Spleen (tissue), 11 donors: ENCODE measurements around the gene DAPK2. TPM values are rescaled to one million over a fixed set of nuclear protein-coding genes. Genes with fewer than 3 reads are reported as not detected.

ENCODE experiments used
- DNase-seq: peaks from one replicate; pipeline ENCODE4 v3.0.0-alpha.2; 2020
- H3K27ac ChIP-seq, 8 donors: fragments of 200-600 bp; sonication (generic) in 7 of 8; 1 replicate in 4 of 8; 2 replicates in 4 of 8; pipeline versions ENCODE4 v1.5.0 to v1.8.0; 2016 to 2021; ENCODE audit warnings: inconsistent platforms in 4 of 8, mild to moderate bottlenecking in 4 of 8, moderate library complexity in 1 of 8
- H3K27me3 ChIP-seq, 7 donors: fragments of 200-600 bp; sonication (generic) in 6 of 7; replicated peaks in 1 of 7; 1 replicate in 4 of 7; 2 replicates in 3 of 7; pipeline versions ENCODE4 v1.5.0 to v1.8.0; 2016 to 2021; ENCODE audit warnings: inconsistent platforms in 3 of 7, mild to moderate bottlenecking in 1 of 7
- H3K36me3 ChIP-seq, 6 donors: fragments of 200-600 bp; sonication (generic) in 5 of 6; 1 replicate in 4 of 6; 2 replicates in 2 of 6; pipeline versions ENCODE4 v1.5.0 to v1.8.0; 2016 to 2021; ENCODE audit warnings: inconsistent platforms in 2 of 6
- H3K4me1 ChIP-seq, 6 donors: fragments of 200-600 bp; sonication (generic) in 5 of 6; 1 replicate in 3 of 6; 2 replicates in 3 of 6; pipeline versions ENCODE4 v1.5.0 to v1.8.0; 2016 to 2021; ENCODE audit warnings: inconsistent platforms in 3 of 6
- H3K4me3 ChIP-seq, 8 donors: fragments of 200-600 bp; sonication (generic) in 7 of 8; 1 replicate in 4 of 8; 2 replicates in 4 of 8; pipeline versions ENCODE4 v1.5.0 to v1.8.0; 2016 to 2021; ENCODE audit warnings: inconsistent platforms in 4 of 8, mild to moderate bottlenecking in 4 of 8, moderate library complexity in 2 of 8
- H3K9me3 ChIP-seq, 8 donors: fragments of 200-600 bp; sonication (generic) in 7 of 8; 1 replicate in 4 of 8; 2 replicates in 4 of 8; pipeline versions ENCODE4 v1.5.0 to v1.8.0; 2016 to 2021; ENCODE audit warnings: inconsistent platforms in 4 of 8
- POLR2A ChIP-seq, 3 donors: fragments of 450-650 bp; IDR thresholded peaks; one replicate each; pipeline ENCODE4 v1.5.1; 2017; ENCODE audit warnings: antibody characterized with exemption in 3 of 3, mild to moderate bottlenecking in 1 of 3
- POLR2AphosphoS5 ChIP-seq, 3 donors: sonication (generic); formaldehyde crosslinking; IDR thresholded peaks; one replicate each; pipeline ENCODE4 v1.5.1; 2017; ENCODE audit warnings: antibody characterized with exemption in 3 of 3
- WGBS, 5 donors: extraction: QIAGEN DNeasy Blood & Tissue Kit in 3 of 5; methylation state at CpG; one replicate each; pipeline versions ENCODE4 v1.1.5 to v1.1.7; 2013 to 2018; 5-methylcytosine and 5-hydroxymethylcytosine counted together
- intact Hi-C: fragments of 100-400 bp; cut with DNase I; formaldehyde crosslinking; loops from one replicate; pipeline ENCODE4 v1.15.0; 2023; ENCODE audit warnings: low total_unique reads
- polyA plus RNA-seq, 3 donors: library from polyadenylated mRNA; stranded (reverse); fragments of 200-250 nt; gene quantifications; one replicate each; pipeline ENCODE4 v1.2.1, GENCODE V29; 2013
- total RNA-seq, 7 donors: library from RNA; depleted of rRNA in 3 of 7; stranded (reverse); fragments of >200 nt in 3 of 7; fragmentation: NEBNext Ultra II Directional in 4 of 7; extraction: Animal tissue kit (Norgen Biotek cat#: 25700) in 4 of 7; gene quantifications; one replicate each; pipeline versions ENCODE4 v1.1.0 to v1.2.1, GENCODE V29; 2016 to 2021
- TF ChIP-seq, protein P1 (sequence below), 11 experiments: fragments of 200-600 bp in 7 of 11; fragments of 450-650 bp in 4 of 11; sonication (generic) in 4 of 11; IDR thresholded peaks in 8 of 11; conservative IDR thresholded peaks in 3 of 11; 1 replicate in 7 of 11; 2 replicates in 4 of 11; pipeline versions ENCODE4 v1.4.0 to v1.8.0; 2016 to 2021; ENCODE audit warnings: antibody characterized with exemption in 11 of 11, inconsistent platforms in 4 of 11, mild to moderate bottlenecking in 1 of 11
- donor health status: healthy with polysubstance abuse.
- donor health status: DM: no; HTN: no; CAD: no; lungs with moderate emphysema.
- donor health status: DM: no; HTN: no; CAD: no.
- donor health status: Bipolar disorder and iron deficiency.
- donor health status: healthy.
- donor health status: DM: no; HTN: no; CAD: no.
- donor health status: DM: yes; HTN: yes; CAD: no.

Gene DAPK2
- total and polyA plus RNA-seq, 10 donors = 4.9 to 38.3 (median 15.5) TPM

DNA sequence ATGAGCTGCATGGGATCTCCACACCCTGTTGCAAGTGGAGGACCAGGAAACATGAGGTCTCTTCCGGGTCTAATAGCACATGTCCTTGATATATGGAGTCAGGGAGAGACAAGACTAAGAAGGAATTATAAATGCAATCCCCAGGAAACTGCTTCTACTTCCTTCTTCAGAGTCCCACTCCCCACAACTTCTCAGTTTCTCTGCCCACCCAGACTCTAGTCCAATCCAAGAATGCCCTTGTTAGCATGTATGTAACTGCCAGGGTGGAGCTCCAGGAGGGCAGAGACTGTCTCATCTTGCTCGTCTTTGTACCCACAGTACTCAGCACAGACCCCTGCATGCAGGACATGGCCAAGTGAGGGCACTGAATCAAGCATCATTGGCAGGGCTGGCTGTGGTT is 8.3 kb downstream of the DAPK2 start:
- Histone ChIP-seq H3K36me3 (peaks cover 0 to 47% (median 4%) of the 10 kb centered on the region in 6 donors), H3K4me1 (peaks cover 0 to 42% (median 0%) of the 10 kb centered on the region in 6 donors), H3K9me3 (no peaks in the 10 kb centered on the region), H3K27ac (no peak overlapping the region), H3K4me3 (no peak overlapping the region), H3K27me3 (no peaks in the 10 kb centered on the region)
- TF ChIP-seq, protein P1, sequence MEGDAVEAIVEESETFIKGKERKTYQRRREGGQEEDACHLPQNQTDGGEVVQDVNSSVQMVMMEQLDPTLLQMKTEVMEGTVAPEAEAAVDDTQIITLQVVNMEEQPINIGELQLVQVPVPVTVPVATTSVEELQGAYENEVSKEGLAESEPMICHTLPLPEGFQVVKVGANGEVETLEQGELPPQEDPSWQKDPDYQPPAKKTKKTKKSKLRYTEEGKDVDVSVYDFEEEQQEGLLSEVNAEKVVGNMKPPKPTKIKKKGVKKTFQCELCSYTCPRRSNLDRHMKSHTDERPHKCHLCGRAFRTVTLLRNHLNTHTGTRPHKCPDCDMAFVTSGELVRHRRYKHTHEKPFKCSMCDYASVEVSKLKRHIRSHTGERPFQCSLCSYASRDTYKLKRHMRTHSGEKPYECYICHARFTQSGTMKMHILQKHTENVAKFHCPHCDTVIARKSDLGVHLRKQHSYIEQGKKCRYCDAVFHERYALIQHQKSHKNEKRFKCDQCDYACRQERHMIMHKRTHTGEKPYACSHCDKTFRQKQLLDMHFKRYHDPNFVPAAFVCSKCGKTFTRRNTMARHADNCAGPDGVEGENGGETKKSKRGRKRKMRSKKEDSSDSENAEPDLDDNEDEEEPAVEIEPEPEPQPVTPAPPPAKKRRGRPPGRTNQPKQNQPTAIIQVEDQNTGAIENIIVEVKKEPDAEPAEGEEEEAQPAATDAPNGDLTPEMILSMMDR (IDR thresholded peaks at IDR 0.05 in 8 of 11, conservative IDR thresholded peaks at IDR 0.05 in 3 of 11) = no peak
- TF ChIP-seq POLR2A (IDR thresholded peaks at IDR 0.05) = no peak
- no peak for TF ChIP-seq POLR2AphosphoS5 (IDR thresholded peaks at IDR 0.05)
- WGBS, 5 donors = 25 to 70% (median 50%) methylated on average over 2 of the region's 2 CpGs
- intact Hi-C loops = no loop called here
- no peak for DNase-seq

DNA sequence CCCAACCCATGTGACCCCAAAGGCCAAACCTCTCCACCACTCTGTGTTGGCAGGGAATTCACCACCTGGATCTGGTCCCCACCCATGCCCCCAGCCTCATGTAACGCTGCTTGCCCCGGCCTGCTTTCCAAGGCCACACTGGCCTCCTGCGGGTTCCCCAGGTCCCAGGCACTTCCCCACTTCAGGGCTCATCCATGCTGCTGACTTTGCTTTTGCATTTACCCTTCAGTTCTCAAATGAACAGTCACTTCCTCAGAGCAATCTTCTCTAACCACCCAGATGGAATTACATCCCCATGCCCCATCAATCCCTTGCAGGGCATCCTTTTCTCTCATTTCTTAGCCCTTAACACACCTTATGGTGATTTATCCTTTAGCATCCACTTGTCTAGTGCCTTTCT is 9.2 kb downstream of the DAPK2 start:
- TF ChIP-seq POLR2AphosphoS5 (IDR thresholded peaks at IDR 0.05) = no peak
- TF ChIP-seq, protein P1 (IDR thresholded peaks at IDR 0.05 in 8 of 11, conservative IDR thresholded peaks at IDR 0.05 in 3 of 11) = no peak
- TF ChIP-seq POLR2A (IDR thresholded peaks at IDR 0.05) = no peak
- H3K36me3 ChIP-seq = peaks cover 0 to 47% (median 4%) of the 10 kb centered on the region in 6 donors
- DNase-seq = no peak
- H3K4me1 ChIP-seq = peaks cover 0 to 40% (median 0%) of the 10 kb centered on the region in 6 donors
- no peak overlapping the region for H3K4me3 ChIP-seq
- no peaks in the 10 kb centered on the region for H3K9me3 ChIP-seq
- no peak overlapping the region for H3K27ac ChIP-seq
- intact Hi-C loops = no loop called here
- WGBS, 5 donors = 77 to 87% (median 78%) methylated on average over 3 of the region's 3 CpGs
- no peaks in the 10 kb centered on the region for H3K27me3 ChIP-seq

DNA sequence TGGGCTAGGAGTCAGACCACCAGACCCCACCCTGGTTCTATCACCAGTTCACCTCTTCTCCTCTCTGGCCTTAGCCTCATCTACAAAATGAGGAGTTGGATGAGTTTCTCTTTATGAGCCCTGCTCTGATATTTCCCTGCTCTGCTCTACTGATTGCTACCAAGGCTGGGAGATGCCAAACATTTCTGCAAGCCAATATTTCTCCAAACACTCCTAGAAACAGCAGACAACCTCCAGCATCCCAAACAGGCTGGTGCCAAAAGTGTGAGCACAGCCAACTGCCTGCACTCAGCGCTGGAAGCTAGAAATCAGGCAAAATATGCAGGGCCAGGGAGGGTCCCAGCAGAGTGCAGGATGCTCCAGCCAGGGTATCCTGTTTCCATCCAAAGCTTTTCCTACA is 10.8 kb downstream of the DAPK2 start:
- intact Hi-C loops = no loop called here
- Histone ChIP-seq H3K9me3 (no peaks in the 10 kb centered on the region), H3K27ac (no peak overlapping the region), H3K4me3 (no peak overlapping the region), H3K4me1 (peaks cover 0 to 34% (median 0%) of the 10 kb centered on the region in 6 donors), H3K36me3 (peaks cover 0 to 51% (median 4%) of the 10 kb centered on the region in 6 donors), H3K27me3 (no peaks in the 10 kb centered on the region)
- TF ChIP-seq POLR2A (IDR thresholded peaks at IDR 0.05) = no peak
- TF ChIP-seq POLR2AphosphoS5 (IDR thresholded peaks at IDR 0.05) = no peak
- TF ChIP-seq, protein P1 (IDR thresholded peaks at IDR 0.05 in 8 of 11, conservative IDR thresholded peaks at IDR 0.05 in 3 of 11) = no peak
- no peak for DNase-seq
- WGBS, 5 donors = 88 to 100% (median 93%) methylated on average over 1 of the region's 1 CpG

DNA sequence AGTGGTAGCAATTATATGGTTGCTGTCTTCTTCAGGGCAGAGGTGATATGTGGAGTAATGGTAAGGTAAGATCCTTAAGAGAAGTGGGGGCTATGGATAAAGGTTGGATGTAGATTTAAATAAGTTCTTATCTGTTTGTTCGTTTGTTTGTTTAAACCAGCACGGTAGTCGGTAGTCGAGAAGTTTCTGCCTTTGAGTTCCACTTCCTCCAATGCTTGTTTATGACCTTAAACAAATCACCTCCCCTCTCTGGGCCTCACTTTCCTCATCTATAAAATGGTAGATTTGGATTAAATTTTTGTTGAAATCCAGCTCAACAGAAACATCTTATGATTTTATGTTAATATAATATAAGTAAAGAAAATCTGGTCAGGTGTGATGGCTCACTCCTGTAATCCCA is 11.8 kb downstream of the DAPK2 start:
- Histone ChIP-seq H3K36me3 (peaks cover 0 to 53% (median 4%) of the 10 kb centered on the region in 6 donors), H3K27me3 (no peaks in the 10 kb centered on the region), H3K4me3 (no peak overlapping the region), H3K9me3 (no peaks in the 10 kb centered on the region), H3K27ac (no peak overlapping the region), H3K4me1 (peaks cover 0 to 31% (median 0%) of the 10 kb centered on the region in 6 donors)
- TF ChIP-seq POLR2A (IDR thresholded peaks at IDR 0.05) (no peak), POLR2AphosphoS5 (IDR thresholded peaks at IDR 0.05) (no peak)
- TF ChIP-seq, protein P1 (IDR thresholded peaks at IDR 0.05 in 8 of 11, conservative IDR thresholded peaks at IDR 0.05 in 3 of 11) = no peak
- WGBS, 5 donors = 34 to 82% (median 38%) methylated on average over 4 of the region's 4 CpGs
- DNase-seq = no peak
- intact Hi-C loops = no loop called here
